Sigmoid colon (tissue), 7 donors: Measurements from ENCODE around the gene TOP2A. TPM values are rescaled to one million over a fixed set of nuclear protein-coding genes. Genes with fewer than 3 reads are reported as not detected.

Experiments used
- DNase-seq: peaks from one replicate; pipeline ENCODE4 v3.0.0-alpha.2; 2019
- H3K27ac ChIP-seq, 4 donors: fragments of 200-600 bp; sonication (generic); one replicate each; pipeline ENCODE4 v1.5.1; 2016 to 2019; ENCODE audit warnings: mild to moderate bottlenecking in 1 of 4
- H3K27me3 ChIP-seq, 3 donors: fragments of 200-600 bp; sonication (generic); one replicate each; pipeline ENCODE4 v1.5.1; 2019; ENCODE audit warnings: mild to moderate bottlenecking in 1 of 3
- H3K36me3 ChIP-seq, 4 donors: fragments of 200-600 bp; sonication (generic); one replicate each; pipeline ENCODE4 v1.5.1; 2016 to 2019
- H3K4me1 ChIP-seq, 4 donors: fragments of 200-600 bp; sonication (generic); one replicate each; pipeline ENCODE4 v1.5.1; 2017 to 2019
- H3K4me3 ChIP-seq, 4 donors: fragments of 200-600 bp; sonication (generic); one replicate each; pipeline ENCODE4 v1.5.1; 2017 to 2019; ENCODE audit warnings: mild to moderate bottlenecking in 2 of 4, moderate library complexity in 1 of 4
- H3K9me3 ChIP-seq, 4 donors: fragments of 200-600 bp in 3 of 4; sonication (generic) in 3 of 4; one replicate each; pipeline versions ENCODE4 v1.5.1 to v1.6.1; 2013 to 2019
- EP300 ChIP-seq, 4 donors: sonication (generic); formaldehyde crosslinking; IDR thresholded peaks; one replicate each; pipeline ENCODE4 v1.6.1; 2017; ENCODE audit warnings: antibody characterized with exemption in 4 of 4
- POLR2A ChIP-seq, 2 donors: fragments of 450-650 bp; IDR thresholded peaks; one replicate each; pipeline ENCODE4 v1.6.1; 2016; ENCODE audit warnings: antibody characterized with exemption in 2 of 2, mild to moderate bottlenecking in 2 of 2, moderate library complexity in 2 of 2
- POLR2AphosphoS5 ChIP-seq, 4 donors: sonication (generic); formaldehyde crosslinking; IDR thresholded peaks; one replicate each; pipeline ENCODE4 v1.6.1; 2017; ENCODE audit warnings: antibody characterized with exemption in 4 of 4
- WGBS, 2 donors: extraction: QIAGEN DNeasy Blood & Tissue Kit; methylation state at CpG; one replicate each; pipeline ENCODE4 v1.1.7; 2013; 5-methylcytosine and 5-hydroxymethylcytosine counted together
- intact Hi-C: fragments of 100-400 bp; cut with DNase I; formaldehyde crosslinking; loops from one replicate; pipeline ENCODE4 v1.15.1; 2023
- polyA plus RNA-seq, 3 donors: library from polyadenylated mRNA; stranded (reverse); fragments of 200-250 nt; gene quantifications; one replicate each; pipeline ENCODE4 v1.2.3, GENCODE V29; 2013
- total RNA-seq, 4 donors: library from RNA; depleted of rRNA; stranded (reverse); fragments of >200 nt; gene quantifications; one replicate each; pipeline ENCODE4 v1.1.0, GENCODE V29; 2016
- TF ChIP-seq, protein P1 (sequence below), 4 experiments: fragments of 450-650 bp in 3 of 4; fragments of 200-600 bp in 1 of 4; IDR thresholded peaks; one replicate each; pipeline ENCODE4 v1.5.1; 2016 to 2019; ENCODE audit warnings: antibody characterized with exemption in 4 of 4, mild to moderate bottlenecking in 3 of 4, moderate library complexity in 2 of 4
- donor health status: healthy with polysubstance abuse.
- donor health status: Bipolar disorder and iron deficiency.
- donor health status: healthy.

Gene TOP2A
- total and polyA plus RNA-seq, 7 donors, result 0.33 to 28.7 (median 2.1) TPM

DNA sequence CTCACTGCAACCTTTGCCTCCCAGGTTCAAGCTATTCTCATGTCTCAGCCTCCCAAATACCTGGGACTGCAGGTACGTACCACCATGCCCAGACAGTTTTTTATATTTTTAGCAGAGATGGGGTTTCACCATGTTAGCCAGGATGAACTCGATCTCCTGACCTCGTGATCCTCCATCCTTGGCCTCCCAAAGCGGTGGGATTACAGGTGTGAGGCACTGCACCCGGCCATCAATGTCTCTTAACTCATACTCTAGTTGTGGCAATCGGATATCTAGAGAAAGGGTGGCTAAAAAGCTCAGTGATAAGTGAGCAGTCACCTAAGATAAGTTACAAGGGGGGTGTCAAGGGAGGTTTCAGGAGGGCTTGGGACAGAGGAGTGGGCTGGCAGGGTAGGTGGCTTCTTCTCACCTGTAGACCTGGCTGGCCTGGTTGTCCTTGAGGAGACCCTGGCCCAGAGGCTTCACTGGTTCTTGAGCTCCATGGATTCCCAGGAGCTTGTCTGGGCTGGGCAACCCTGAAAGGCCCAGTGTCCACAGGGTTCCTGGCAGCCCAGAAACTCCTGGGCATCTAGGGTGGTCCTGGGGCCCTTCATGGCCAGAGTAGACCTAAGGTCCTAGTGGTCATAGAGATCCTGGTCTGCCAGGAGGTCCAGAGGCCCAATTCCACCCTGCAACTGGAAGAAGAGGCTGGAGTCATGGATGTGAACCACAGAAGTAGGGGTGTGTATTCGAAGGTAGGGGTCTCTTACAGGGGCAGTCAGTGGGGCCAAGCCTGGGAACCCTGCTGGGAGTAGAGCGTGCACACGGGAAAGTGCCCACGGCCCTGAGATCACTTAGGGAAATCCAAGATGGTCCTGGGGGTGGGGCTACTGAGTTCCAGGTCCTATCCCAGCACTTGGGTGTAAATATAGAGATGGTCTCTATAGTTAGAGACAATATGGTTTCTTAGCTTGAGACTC lies 12.9 kb upstream of the TOP2A start:
- no peak for TF ChIP-seq POLR2A (IDR thresholded peaks at IDR 0.05)
- TF ChIP-seq POLR2AphosphoS5 (IDR thresholded peaks at IDR 0.05), result no peak
- TF ChIP-seq, protein P1, sequence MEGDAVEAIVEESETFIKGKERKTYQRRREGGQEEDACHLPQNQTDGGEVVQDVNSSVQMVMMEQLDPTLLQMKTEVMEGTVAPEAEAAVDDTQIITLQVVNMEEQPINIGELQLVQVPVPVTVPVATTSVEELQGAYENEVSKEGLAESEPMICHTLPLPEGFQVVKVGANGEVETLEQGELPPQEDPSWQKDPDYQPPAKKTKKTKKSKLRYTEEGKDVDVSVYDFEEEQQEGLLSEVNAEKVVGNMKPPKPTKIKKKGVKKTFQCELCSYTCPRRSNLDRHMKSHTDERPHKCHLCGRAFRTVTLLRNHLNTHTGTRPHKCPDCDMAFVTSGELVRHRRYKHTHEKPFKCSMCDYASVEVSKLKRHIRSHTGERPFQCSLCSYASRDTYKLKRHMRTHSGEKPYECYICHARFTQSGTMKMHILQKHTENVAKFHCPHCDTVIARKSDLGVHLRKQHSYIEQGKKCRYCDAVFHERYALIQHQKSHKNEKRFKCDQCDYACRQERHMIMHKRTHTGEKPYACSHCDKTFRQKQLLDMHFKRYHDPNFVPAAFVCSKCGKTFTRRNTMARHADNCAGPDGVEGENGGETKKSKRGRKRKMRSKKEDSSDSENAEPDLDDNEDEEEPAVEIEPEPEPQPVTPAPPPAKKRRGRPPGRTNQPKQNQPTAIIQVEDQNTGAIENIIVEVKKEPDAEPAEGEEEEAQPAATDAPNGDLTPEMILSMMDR (IDR thresholded peaks at IDR 0.05), result no peak
- no peak for TF ChIP-seq EP300 (IDR thresholded peaks at IDR 0.05)
- no peak overlapping the region for H3K4me3 ChIP-seq
- H3K4me1 ChIP-seq, result peaks cover 0 to 36% (median 30%) of the 10 kb centered on the region in 4 donors
- peak; percentile 33 for DNase-seq
- no peaks in the 10 kb centered on the region for H3K36me3 ChIP-seq
- no peaks in the 10 kb centered on the region for H3K9me3 ChIP-seq
- 92 to 94% methylated on average over 10 of the region's 10 CpGs for WGBS, 2 donors
- H3K27ac ChIP-seq, result no peak overlapping the region
- intact Hi-C loops, result no loop called here
- H3K27me3 ChIP-seq, result no peaks in the 10 kb centered on the region

DNA sequence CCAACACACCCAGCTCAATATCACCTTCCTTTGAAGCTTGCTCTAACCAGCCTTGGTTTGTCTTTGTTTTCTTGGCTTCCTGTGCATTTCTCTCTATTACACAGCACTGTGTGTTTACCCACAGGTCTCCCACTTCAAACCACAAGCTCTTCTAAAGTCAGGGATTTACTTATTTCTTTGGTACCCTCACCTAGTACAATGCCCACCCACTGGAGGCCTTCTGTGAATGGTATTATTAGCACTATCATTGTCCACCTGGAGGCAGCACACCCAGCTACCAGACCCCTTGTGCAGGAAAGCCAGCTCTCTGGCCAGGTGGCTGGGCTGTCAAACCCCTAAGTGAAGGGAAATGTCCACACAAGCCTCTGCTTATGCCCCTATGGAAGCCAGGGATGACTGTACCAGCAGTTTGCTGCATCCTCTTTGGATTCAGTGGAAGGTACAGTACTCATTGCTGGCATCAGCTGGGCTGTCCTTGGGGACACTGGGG lies 9.4 kb upstream of the TOP2A start:
- H3K36me3 ChIP-seq, result no peaks in the 10 kb centered on the region
- intact Hi-C loops, result no loop called here
- H3K27ac ChIP-seq, result no peak overlapping the region
- H3K9me3 ChIP-seq, result no peaks in the 10 kb centered on the region
- no peak for DNase-seq
- H3K27me3 ChIP-seq, result no peaks in the 10 kb centered on the region
- TF ChIP-seq POLR2AphosphoS5 (IDR thresholded peaks at IDR 0.05), result no peak
- TF ChIP-seq, protein P1 (IDR thresholded peaks at IDR 0.05), result no peak
- TF ChIP-seq EP300 (IDR thresholded peaks at IDR 0.05), result no peak
- TF ChIP-seq POLR2A (IDR thresholded peaks at IDR 0.05), result no peak
- peaks cover 0 to 2% (median under 1%) of the 10 kb centered on the region in 4 donors for H3K4me1 ChIP-seq
- H3K4me3 ChIP-seq, result no peak overlapping the region

DNA sequence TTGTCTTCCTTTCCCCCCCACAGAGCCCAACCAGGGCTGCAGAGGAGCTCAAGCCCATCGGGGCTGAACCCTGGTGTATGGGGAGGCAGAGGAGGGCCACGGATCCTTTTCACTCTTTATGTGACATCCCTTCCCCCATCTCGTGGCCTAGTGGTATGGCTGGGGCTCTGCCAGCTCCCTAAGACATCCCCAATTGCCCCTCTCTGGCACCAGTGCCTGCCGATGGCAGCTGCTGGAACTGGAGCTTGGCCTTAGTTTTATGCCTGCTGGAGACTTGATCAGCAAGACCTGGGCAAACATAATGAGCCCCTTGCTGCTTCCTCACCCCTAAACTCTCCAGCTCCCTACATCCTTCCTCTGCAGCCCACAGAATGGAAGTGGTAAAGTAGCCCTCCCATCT lies 8.0 kb upstream of the TOP2A start:
- Histone ChIP-seq H3K36me3 (no peaks in the 10 kb centered on the region), H3K4me1 (no peaks in the 10 kb centered on the region), H3K9me3 (no peaks in the 10 kb centered on the region), H3K27me3 (no peaks in the 10 kb centered on the region), H3K27ac (no peak overlapping the region), H3K4me3 (no peak overlapping the region)
- intact Hi-C loops, result no loop called here
- TF ChIP-seq, protein P1 (IDR thresholded peaks at IDR 0.05), result no peak
- TF ChIP-seq POLR2AphosphoS5 (IDR thresholded peaks at IDR 0.05), result no peak
- TF ChIP-seq EP300 (IDR thresholded peaks at IDR 0.05), result no peak
- no peak for TF ChIP-seq POLR2A (IDR thresholded peaks at IDR 0.05)
- DNase-seq, result no peak
- WGBS, 2 donors, result 55 to 75% methylated on average over 4 of the region's 4 CpGs

DNA sequence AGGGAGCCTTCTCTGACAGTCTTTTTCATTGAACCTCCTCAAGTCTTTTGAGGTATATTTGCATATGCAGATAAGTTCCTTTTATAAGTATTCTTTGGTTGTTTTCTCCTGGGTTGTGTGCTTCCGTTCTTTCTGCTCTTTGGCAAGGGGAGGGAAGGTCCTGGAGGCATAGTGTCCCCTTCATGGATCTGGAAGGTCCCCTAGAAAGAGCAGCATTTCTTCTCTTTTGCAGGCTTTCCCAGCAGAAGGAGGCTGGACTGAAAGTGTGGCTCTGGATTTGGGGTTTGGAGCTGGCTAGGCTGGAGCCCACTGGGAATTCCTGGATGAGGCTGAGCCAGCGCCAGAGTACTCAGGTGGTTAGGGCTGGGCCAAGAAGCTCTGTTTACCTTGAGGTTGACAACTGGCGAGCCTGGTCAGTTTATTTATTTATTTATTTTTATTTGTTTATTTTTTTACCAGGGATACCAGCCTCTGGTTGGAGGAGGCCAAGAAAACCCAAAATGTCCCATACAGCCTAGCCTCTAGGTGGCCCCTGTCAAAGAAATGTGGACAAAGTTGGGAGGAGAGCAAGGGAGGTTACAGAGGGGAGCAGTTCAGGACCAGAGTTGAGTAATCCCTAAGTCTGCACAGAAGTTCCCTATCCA lies 5.4 kb upstream of the TOP2A start:
- no peaks in the 10 kb centered on the region for H3K36me3 ChIP-seq
- TF ChIP-seq POLR2AphosphoS5 (IDR thresholded peaks at IDR 0.05) (no peak), EP300 (IDR thresholded peaks at IDR 0.05) (no peak), POLR2A (IDR thresholded peaks at IDR 0.05) (no peak)
- TF ChIP-seq, protein P1 (IDR thresholded peaks at IDR 0.05), result no peak
- no peaks in the 10 kb centered on the region for H3K9me3 ChIP-seq
- peaks cover 0 to 8% (median 3%) of the 10 kb centered on the region in 4 donors for H3K4me1 ChIP-seq
- intact Hi-C loops, result no loop called here
- H3K4me3 ChIP-seq, result no peak overlapping the region
- WGBS, 2 donors, result 60 to 77% methylated on average over 3 of the region's 3 CpGs
- no peak overlapping the region for H3K27ac ChIP-seq
- no peak for DNase-seq
- H3K27me3 ChIP-seq, result no peaks in the 10 kb centered on the region
